ENCODE measurements around the gene DYNC1H1. TPM values are rescaled to one million over a fixed set of nuclear protein-coding genes. Genes with fewer than 3 reads are reported as not detected.

DYNC1H1 gene
- total RNA-seq, 4 donors from 2014 or later = 556 to 753 (median 634) TPM

GRCh38 chr14:102035914-102036313 is 71.5 kb downstream of the DYNC1H1 start:
- 93% methylated on average over 9 of the region's 9 CpGs for WGBS
- Histone ChIP-seq H3K27ac (no peak overlapping the region), H3K27me3 (no peaks in the 10 kb centered on the region), H3K4me1 (no peaks in the 10 kb centered on the region), H3K4me3 (no peak overlapping the region), H3K36me3 (peaks cover 100% of the 10 kb centered on the region), H3K9me3 (no peaks in the 10 kb centered on the region)
- TF ChIP-seq EP300 (IDR thresholded peaks at IDR 0.05) (no peak), CTCF (IDR thresholded peaks at IDR 0.05) (no peak), POLR2A (IDR thresholded peaks at IDR 0.05) (no peak), POLR2AphosphoS5 (IDR thresholded peaks at IDR 0.05) (no peak)
- DNase-seq (ENCODE audit: low spot score in 2 of 2) = no peak

DNA sequence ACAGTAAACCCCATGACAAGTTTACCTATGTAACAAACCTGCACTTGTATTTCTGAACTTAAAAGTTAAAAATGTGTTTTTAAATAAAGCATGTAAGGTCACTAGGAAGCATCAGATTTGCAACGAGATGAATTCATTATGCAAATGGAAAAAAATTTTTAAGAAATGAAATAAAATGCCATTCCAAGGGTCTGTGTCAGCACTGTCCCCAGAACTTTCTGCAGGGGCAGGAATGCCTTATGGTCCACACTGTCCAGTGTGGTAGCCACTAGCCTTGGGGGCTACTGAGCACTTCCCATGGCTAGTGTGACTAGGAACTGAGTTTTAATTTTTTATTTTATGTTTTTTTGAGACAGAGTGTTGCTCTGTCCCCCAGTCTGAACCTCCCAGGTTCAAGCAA is 73.3 kb downstream of the DYNC1H1 start:
- peaks cover 100% of the 10 kb centered on the region for H3K36me3 ChIP-seq
- no peak for TF ChIP-seq CTCF (IDR thresholded peaks at IDR 0.05)
- no peak for TF ChIP-seq POLR2A (IDR thresholded peaks at IDR 0.05)
- TF ChIP-seq EP300 (IDR thresholded peaks at IDR 0.05) = no peak
- no peak for TF ChIP-seq POLR2AphosphoS5 (IDR thresholded peaks at IDR 0.05)

DNA sequence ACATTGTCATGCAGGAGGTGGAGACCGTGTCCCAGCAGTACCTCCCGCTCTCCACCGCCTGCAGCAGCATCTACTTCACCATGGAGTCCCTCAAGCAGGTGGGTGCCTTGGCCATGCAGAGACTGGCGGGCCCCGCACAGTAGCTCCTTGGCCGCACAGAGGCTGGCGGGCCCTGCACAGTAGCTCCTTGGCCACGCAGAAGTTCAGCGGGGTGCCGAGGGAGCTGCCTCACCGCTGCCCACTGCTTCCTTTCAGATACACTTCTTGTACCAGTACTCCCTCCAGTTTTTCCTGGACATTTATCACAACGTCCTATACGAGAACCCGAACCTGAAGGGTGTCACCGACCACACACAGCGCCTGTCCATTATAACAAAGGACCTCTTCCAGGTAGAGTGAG is 74.8 kb downstream of the DYNC1H1 start:
- Histone ChIP-seq H3K27me3 (no peaks in the 10 kb centered on the region), H3K4me3 (no peak overlapping the region), H3K4me1 (peaks cover 3% of the 10 kb centered on the region), H3K36me3 (peaks cover 100% of the 10 kb centered on the region), H3K27ac (no peak overlapping the region), H3K9me3 (no peaks in the 10 kb centered on the region)
- DNase-seq (ENCODE audit: low spot score in 2 of 2) = no peak
- WGBS = 91% methylated on average over 16 of the region's 16 CpGs
- TF ChIP-seq EP300 (IDR thresholded peaks at IDR 0.05) = no peak

More for the DNA sequence above, 73.3 kb downstream of the DYNC1H1 start:
- no peaks in the 10 kb centered on the region for H3K9me3 ChIP-seq
- no peaks in the 10 kb centered on the region for H3K4me1 ChIP-seq
- H3K4me3 ChIP-seq = no peak overlapping the region
- H3K27ac ChIP-seq = no peak overlapping the region
- H3K27me3 ChIP-seq = no peaks in the 10 kb centered on the region
- no peak for DNase-seq (ENCODE audit: low spot score in 2 of 2)
- WGBS = 54% methylated on average over 1 of the region's 1 CpG

GRCh38 chr14:102040153-102040552 is 75.8 kb downstream of the DYNC1H1 start:
- no peak for DNase-seq (ENCODE audit: low spot score in 2 of 2)
- H3K9me3 ChIP-seq = no peaks in the 10 kb centered on the region
- H3K4me1 ChIP-seq = peaks cover 3% of the 10 kb centered on the region
- 97% methylated on average over 13 of the region's 13 CpGs for WGBS
- peaks cover 100% of the 10 kb centered on the region for H3K36me3 ChIP-seq
- H3K27me3 ChIP-seq = no peaks in the 10 kb centered on the region
- TF ChIP-seq CTCF (IDR thresholded peaks at IDR 0.05) (no peak), POLR2A (IDR thresholded peaks at IDR 0.05) (no peak), POLR2AphosphoS5 (IDR thresholded peaks at IDR 0.05) (no peak), EP300 (IDR thresholded peaks at IDR 0.05) (no peak)
- no peak overlapping the region for H3K27ac ChIP-seq
- no peak overlapping the region for H3K4me3 ChIP-seq

DNA sequence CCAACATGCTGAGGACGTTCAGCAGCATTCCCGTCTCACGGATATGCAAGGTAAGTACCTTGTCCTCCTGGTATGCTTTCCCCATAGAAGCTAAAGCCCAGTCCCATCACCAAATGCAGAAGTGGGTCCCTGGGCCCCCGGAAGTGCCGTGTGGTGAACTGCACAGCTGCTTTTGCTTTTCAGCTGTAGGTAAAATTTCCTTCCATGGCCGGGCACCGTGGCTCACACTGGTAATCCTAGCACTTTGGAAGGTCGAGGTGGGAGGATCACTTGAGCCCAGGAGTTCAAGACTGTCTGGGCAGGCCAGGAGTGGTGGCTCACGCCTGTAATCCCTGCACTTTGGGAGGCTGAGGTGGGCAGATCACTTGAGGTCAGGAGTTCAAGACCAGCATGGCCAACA is 78.3 kb downstream of the DYNC1H1 start:
- no peak overlapping the region for H3K27ac ChIP-seq

More for the DNA sequence above, 78.3 kb downstream of the DYNC1H1 start:
- Histone ChIP-seq H3K36me3 (peaks cover 93% of the 10 kb centered on the region), H3K27me3 (no peaks in the 10 kb centered on the region), H3K4me3 (no peak overlapping the region), H3K4me1 (peaks cover 16% of the 10 kb centered on the region), H3K9me3 (no peaks in the 10 kb centered on the region)
- 97% methylated on average over 9 of the region's 9 CpGs for WGBS
- no peak for DNase-seq (ENCODE audit: low spot score in 2 of 2)
- no peak for TF ChIP-seq POLR2AphosphoS5 (IDR thresholded peaks at IDR 0.05)
- TF ChIP-seq CTCF (IDR thresholded peaks at IDR 0.05) = no peak
- TF ChIP-seq POLR2A (IDR thresholded peaks at IDR 0.05) = no peak
- TF ChIP-seq EP300 (IDR thresholded peaks at IDR 0.05) = no peak
